Fibroblast of pulmonary artery (primary cell): Measurements from ENCODE around the gene FAM50A.

Experiments
- DNase-seq: peaks from one replicate; pipeline ENCODE4 v3.0.0-alpha.2; 2010; ENCODE audit warnings: low read depth
- H3K4me3 ChIP-seq: replicated peaks from 2 replicates; pipeline ENCODE4 v1.5.1; 2011; ENCODE audit warnings: low read depth, mild to moderate bottlenecking, control low read depth, low read length, moderate library complexity
- TF ChIP-seq, protein P1 (sequence below): IDR thresholded peaks from 2 replicates; pipeline ENCODE4 v1.5.1; 2011; ENCODE audit warnings: mild to moderate bottlenecking, control low read depth, low read length, inconsistent platforms; ENCODE audit errors: missing control alignments

FAM50A gene

DNA sequence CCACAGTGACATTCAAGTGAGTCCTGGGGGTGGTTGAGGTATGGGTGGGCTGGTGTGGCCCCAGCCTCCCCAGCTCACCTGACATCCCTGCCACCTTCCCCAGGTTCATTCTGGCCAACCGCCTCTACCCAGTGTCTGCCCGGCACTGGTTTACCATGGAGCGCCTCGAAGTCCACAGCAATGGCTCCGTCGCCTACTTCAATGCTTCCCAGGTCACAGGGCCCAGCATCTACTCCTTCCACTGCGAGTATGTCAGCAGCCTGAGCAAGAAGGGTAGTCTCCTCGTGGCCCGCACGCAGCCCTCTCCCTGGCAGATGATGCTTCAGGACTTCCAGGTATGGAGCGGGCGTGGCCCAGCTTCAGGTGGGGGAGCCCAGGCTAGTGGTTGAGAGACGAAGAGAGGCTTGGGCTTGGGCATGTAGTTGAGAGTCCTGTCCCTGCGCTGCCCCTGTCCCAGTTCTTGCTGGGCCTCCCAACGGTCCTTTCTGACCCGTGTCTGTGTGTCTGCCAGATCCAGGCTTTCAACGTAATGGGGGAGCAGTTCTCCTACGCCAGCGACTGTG is 8.7 kb upstream of the FAM50A start:
- TF ChIP-seq, protein P1, sequence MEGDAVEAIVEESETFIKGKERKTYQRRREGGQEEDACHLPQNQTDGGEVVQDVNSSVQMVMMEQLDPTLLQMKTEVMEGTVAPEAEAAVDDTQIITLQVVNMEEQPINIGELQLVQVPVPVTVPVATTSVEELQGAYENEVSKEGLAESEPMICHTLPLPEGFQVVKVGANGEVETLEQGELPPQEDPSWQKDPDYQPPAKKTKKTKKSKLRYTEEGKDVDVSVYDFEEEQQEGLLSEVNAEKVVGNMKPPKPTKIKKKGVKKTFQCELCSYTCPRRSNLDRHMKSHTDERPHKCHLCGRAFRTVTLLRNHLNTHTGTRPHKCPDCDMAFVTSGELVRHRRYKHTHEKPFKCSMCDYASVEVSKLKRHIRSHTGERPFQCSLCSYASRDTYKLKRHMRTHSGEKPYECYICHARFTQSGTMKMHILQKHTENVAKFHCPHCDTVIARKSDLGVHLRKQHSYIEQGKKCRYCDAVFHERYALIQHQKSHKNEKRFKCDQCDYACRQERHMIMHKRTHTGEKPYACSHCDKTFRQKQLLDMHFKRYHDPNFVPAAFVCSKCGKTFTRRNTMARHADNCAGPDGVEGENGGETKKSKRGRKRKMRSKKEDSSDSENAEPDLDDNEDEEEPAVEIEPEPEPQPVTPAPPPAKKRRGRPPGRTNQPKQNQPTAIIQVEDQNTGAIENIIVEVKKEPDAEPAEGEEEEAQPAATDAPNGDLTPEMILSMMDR = no peak
- DNase-seq = no peak

GRCh38 chrX:154436374-154436982 is 7.5 kb upstream of the FAM50A start:
- H3K4me3 ChIP-seq = peak overlapping the region; percentile 70
- TF ChIP-seq, protein P1 = no peak
- DNase-seq = no peak

More for the DNA sequence above, 8.7 kb upstream of the FAM50A start:
- no peak overlapping the region for H3K4me3 ChIP-seq

DNA sequence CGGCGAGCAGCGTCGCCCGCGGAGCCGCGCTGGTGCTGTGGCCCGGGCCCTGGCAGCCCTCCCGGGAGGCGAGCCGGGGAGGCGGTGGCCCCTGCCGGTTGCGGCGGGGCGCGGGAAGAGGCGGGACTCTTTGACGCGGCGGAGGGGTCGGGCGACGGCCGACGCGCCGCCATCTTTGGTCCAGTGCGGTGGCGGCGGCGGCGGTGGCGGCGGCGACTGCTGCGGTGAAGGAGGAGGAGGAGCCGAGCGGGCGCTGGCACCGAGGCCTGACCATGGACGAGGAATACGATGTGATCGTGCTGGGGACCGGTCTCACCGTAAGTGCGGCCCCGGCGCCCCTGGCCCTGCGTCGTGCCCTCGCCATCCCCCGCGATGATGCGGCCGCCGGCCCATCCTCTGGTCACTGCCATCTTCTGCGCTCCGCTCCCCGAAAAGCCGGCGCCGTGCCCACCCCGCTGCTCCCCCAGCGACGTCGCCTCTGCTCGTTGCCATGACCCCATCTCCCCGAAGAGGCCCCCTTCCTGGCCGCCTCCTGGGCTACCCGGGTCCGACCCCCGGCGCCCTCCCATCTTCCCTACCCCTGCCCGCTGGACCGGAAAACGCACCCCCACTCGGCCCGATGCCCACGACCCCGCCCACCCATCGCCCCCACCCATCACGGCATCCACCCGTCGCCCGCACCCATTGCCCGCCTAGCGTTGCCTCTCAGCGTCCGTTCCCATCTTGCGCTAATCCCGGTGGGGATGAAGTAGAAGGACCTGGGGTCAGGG is 6.8 kb upstream of the FAM50A start, which contains the start of gene GDI1:
TSS of gene GDI1 (plus strand) at position 172 of the 770 bp plus-strand sequence. CDS start at position 273, 101 bp downstream.
- DNase-seq = peak; percentile 40
- peak within 1 kb of the TSS; percentile 70 for H3K4me3 ChIP-seq
- TF ChIP-seq, protein P1 = no peak

GRCh38 chrX:154437971-154438893 is 5.7 kb upstream of the FAM50A start:
- TF ChIP-seq, protein P1 = no peak
- peak overlapping the region; percentile 70 for H3K4me3 ChIP-seq
- no peak for DNase-seq

DNA sequence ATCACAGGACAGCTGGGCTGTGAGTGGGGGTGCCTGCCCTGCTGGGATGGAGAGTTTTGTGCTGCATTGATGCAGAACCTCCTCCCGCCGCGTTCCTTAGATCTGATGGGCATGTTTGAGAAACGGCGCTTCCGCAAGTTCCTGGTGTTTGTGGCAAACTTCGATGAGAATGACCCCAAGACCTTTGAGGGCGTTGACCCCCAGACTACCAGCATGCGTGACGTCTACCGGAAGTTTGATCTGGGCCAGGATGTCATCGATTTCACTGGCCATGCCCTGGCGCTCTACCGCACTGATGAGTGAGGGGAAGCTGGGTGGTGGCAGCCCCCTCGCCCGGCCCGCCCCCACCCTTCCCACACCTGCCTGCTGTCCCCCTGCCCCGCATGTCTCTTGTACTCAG is 4.1 kb upstream of the FAM50A start:
- no peak overlapping the region for H3K4me3 ChIP-seq
- TF ChIP-seq, protein P1 = no peak
- DNase-seq = no peak

DNA sequence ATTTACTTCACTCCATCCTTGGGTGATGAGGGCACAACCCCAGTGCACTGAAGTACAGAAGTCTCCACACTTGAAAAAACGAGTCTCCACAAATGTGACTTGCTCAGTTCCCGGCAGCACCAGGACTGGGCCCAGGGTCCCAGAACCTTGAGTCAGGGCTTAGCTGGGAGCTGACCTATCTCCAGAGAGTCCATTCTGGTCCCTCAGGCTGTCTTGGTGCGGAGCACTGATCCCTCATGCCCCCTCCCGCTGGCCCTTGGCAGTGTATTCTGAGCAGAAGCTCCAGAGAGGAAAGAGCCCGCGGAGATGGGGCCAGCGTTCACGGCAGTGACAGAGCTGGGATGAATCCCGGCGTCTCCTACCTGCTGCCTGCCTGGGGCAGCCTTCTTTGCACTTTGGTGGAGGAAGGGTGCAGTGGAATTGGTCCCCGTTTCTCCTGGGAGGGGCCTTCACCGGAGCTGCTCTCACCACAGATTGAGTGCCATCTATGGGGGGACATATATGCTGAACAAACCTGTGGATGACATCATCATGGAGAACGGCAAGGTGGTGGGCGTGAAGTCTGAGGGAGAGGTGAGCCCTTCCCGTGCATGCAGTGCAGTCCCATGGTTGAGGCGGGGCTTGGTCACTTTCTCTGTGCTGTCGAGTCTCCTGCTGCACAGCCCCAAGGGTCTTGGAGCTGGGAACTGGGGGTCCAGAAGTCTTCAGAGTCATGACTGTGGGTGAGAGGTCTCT is 3.2 kb upstream of the FAM50A start:
- TF ChIP-seq, protein P1 = no peak
- DNase-seq = no peak
- no peak overlapping the region for H3K4me3 ChIP-seq
